HepG2 (cell line): ENCODE data around the gene NSMCE4A. TPM values are rescaled to one million over a fixed set of nuclear protein-coding genes. Genes with fewer than 3 reads are reported as not detected.
A peak's percentile ranks its signal among the peaks of the same experiment; 100 is the strongest.

Experiments
- ATAC-seq: fragments of 200-7000 bp; cut with Tn5 transposase; 3 replicates; pipeline ENCODE4 v1.9.1; 2020; ENCODE audit warnings: mild to moderate bottlenecking, moderate library complexity
- BruUV-seq: library from RNA; stranded (reverse); fragments of 400-500 nt; replicated peaks from 2 replicates; lab custom pipeline; 2021; lab: Mats Ljungman, UMichigan
- CTCF ChIA-PET: fragments of 300-600 bp; formaldehyde crosslinking; extraction: SDS; loops from one replicate; lab custom pipeline; 2021; ENCODE audit warnings: low total read pairs, inconsistent platforms, low intra/inter-chr PET ratio; lab: Yijun Ruan, JAX
- POLR2A ChIA-PET: fragments of 350-600 bp; sonication (Branson Sonifier 250); formaldehyde crosslinking; loops from one replicate; lab custom pipeline; 2020; ENCODE audit warnings: antibody characterized with exemption, inconsistent platforms; lab: Yijun Ruan, JAX
- DNase-seq: peaks from one replicate; pipeline ENCODE4 v3.0.0-alpha.2; 2015; ENCODE audit warnings: low spot score
- FAIRE-seq: peaks from 3 replicates; lab custom pipeline; 2011; peaks lifted over from hg19 to GRCh38; lab: Jason Lieb, UNC
- H2AFZ ChIP-seq: one replicate; pipeline ENCODE4 v1.6.1; 2011; ENCODE audit warnings: low read length, inconsistent platforms
- H3K27ac ChIP-seq: fragments of 300-600 bp; 3 replicates; pipeline ENCODE4 v1.8.0; 2011; ENCODE audit warnings: mixed run types, mild to moderate bottlenecking, mixed read lengths, low read length, inconsistent platforms; ENCODE audit not compliant: insufficient read depth; ENCODE audit errors: extremely low read length
- H3K27me3 ChIP-seq, 2 experiments: fragments of 200-600 bp in 1 of 2; 2 replicates in 1 of 2; 3 replicates in 1 of 2; pipeline versions ENCODE4 v1.6.0 to v1.8.0; 2011; ENCODE audit warnings: low read length in 2 of 2, mild to moderate bottlenecking in 2 of 2, moderate library complexity in 2 of 2, inconsistent platforms in 1 of 2; ENCODE audit not compliant: insufficient read depth in 2 of 2, control insufficient read depth in 1 of 2
- H3K36me3 ChIP-seq, 2 experiments: fragments of 200-600 bp in 1 of 2; replicated peaks in 1 of 2; 2 replicates in 1 of 2; 3 replicates in 1 of 2; pipeline versions ENCODE4 v1.5.1 to v1.8.0; 2011; ENCODE audit warnings: low read length in 2 of 2, inconsistent platforms in 1 of 2; ENCODE audit not compliant: insufficient read depth in 2 of 2, control insufficient read depth in 1 of 2
- H3K4me1 ChIP-seq: 2 replicates; pipeline ENCODE4 v1.5.1; 2012; ENCODE audit warnings: low read length, inconsistent platforms; ENCODE audit not compliant: insufficient read depth
- H3K4me2 ChIP-seq: 2 replicates; pipeline ENCODE4 v1.6.0; 2011; ENCODE audit warnings: low read depth, low read length, inconsistent platforms
- H3K4me3 ChIP-seq, 3 experiments: fragments of 200-600 bp in 1 of 3; sonication (generic), shearing (Covaris generic) in 1 of 3; replicated peaks in 1 of 3; 2 replicates each; pipeline ENCODE4 v1.5.1; 2011 to 2016; ENCODE audit warnings: low read length in 3 of 3, inconsistent platforms in 2 of 3, low read depth in 2 of 3, mild to moderate bottlenecking in 2 of 3, control low read depth in 1 of 3, mixed read lengths in 1 of 3; ENCODE audit not compliant: insufficient read depth in 1 of 3
- H3K79me2 ChIP-seq: one replicate; pipeline ENCODE4 v1.6.1; 2011; ENCODE audit warnings: low read length, inconsistent platforms; ENCODE audit not compliant: insufficient read depth
- H3K9ac ChIP-seq: 2 replicates; pipeline ENCODE4 v1.6.0; 2011; ENCODE audit warnings: mild to moderate bottlenecking, low read depth, low read length, inconsistent platforms; ENCODE audit not compliant: insufficient read depth
- H3K9me3 ChIP-seq: 2 replicates; pipeline ENCODE4 v1.5.1; 2012; ENCODE audit warnings: mild to moderate bottlenecking, low read length
- H4K20me1 ChIP-seq: 2 replicates; pipeline ENCODE4 v1.6.0; 2011; ENCODE audit warnings: inconsistent platforms, mild to moderate bottlenecking, low read length, moderate library complexity; ENCODE audit not compliant: insufficient read depth
- HDAC2 ChIP-seq: sonication (generic); formaldehyde crosslinking; IDR thresholded peaks from 2 replicates; pipeline ENCODE4 v1.4.0; 2020; ENCODE audit warnings: missing genetic modification reagents
- MAFF ChIP-seq: IDR thresholded peaks from 2 replicates; pipeline ENCODE4 v1.6.1; 2011; ENCODE audit warnings: low read depth, low read length, improper control_type of control experiment
- PLRG1 ChIP-seq: fragments of 450-650 bp; conservative IDR thresholded peaks from 2 replicates; pipeline ENCODE4 v1.6.1; 2016
- SATB2 ChIP-seq: sonication (generic); formaldehyde crosslinking; IDR thresholded peaks from 2 replicates; pipeline ENCODE4 v1.5.0; 2020; ENCODE audit warnings: missing genetic modification reagents
- SP1 ChIP-seq, 2 experiments: fragments of 450-650 bp in 1 of 2; sonication (generic) in 1 of 2; formaldehyde crosslinking in 1 of 2; IDR thresholded peaks; 2 replicates each; pipeline versions ENCODE4 v1.4.0 to v1.6.1; 2016 to 2020; ENCODE audit warnings: missing genetic modification reagents in 1 of 2
- STAT6 ChIP-seq: sonication (generic); formaldehyde crosslinking; IDR thresholded peaks from 2 replicates; pipeline ENCODE4 v1.4.0; 2020; ENCODE audit warnings: missing genetic modification reagents, mild to moderate bottlenecking, borderline replicate concordance
- TAF1 ChIP-seq: sonication (generic); formaldehyde crosslinking; IDR thresholded peaks from 2 replicates; pipeline ENCODE4 v1.4.0; 2020; ENCODE audit warnings: missing genetic modification reagents
- YEATS4 ChIP-seq: sonication (generic); formaldehyde crosslinking; IDR thresholded peaks from 2 replicates; pipeline ENCODE4 v1.4.0; 2020; ENCODE audit warnings: missing genetic modification reagents, borderline replicate concordance
- ZMYM2 ChIP-seq: sonication (generic); formaldehyde crosslinking; IDR thresholded peaks from 2 replicates; pipeline ENCODE4 v1.8.0; 2022; ENCODE audit warnings: mild to moderate bottlenecking, missing genetic modification reagents
- ZNF205 ChIP-seq: IDR thresholded peaks from 2 replicates; pipeline ENCODE4 v1.6.1; 2018; ENCODE audit warnings: missing biosample characterization, missing genetic modification reagents
- ZNF44 ChIP-seq: sonication (generic); formaldehyde crosslinking; IDR thresholded peaks from 2 replicates; pipeline ENCODE4 v1.5.1; 2020; ENCODE audit warnings: mild to moderate bottlenecking, missing genetic modification reagents
- ZNF543 ChIP-seq: sonication (generic); formaldehyde crosslinking; IDR thresholded peaks from 2 replicates; pipeline ENCODE4 v1.4.0; 2020; ENCODE audit warnings: mild to moderate bottlenecking, missing genetic modification reagents
- ZNF598 ChIP-seq: sonication (generic); formaldehyde crosslinking; IDR thresholded peaks from 2 replicates; pipeline ENCODE4 v1.5.1; 2020; ENCODE audit warnings: mild to moderate bottlenecking, missing genetic modification reagents, borderline replicate concordance
- WGBS: methylation state at CpG from one replicate; pipeline ENCODE4 v1.1.6; 2017; ENCODE audit warnings: low lambda C conversion rate; 5-methylcytosine and 5-hydroxymethylcytosine counted together
- in situ Hi-C: cut with HindIII; loops from 2 replicates; pipeline ENCODE4 v1.10.0; 2017; ENCODE audit warnings: low pct_unique_long_range_greater_than_20kb; ENCODE audit not compliant: extremely low pct_ligation_motif_present
- intact Hi-C: fragments of 100-400 bp; cut with micrococcal nuclease; formaldehyde crosslinking; loops from one replicate; pipeline ENCODE4 v1.10.0; 2022; ENCODE audit not compliant: unreplicated experiment
- polyA plus RNA-seq, 8 experiments: library from polyadenylated mRNA; depleted of rRNA in 3 of 8; stranded (reverse) in 7 of 8; unstranded in 1 of 8; fragments of >200 nt; fragmentation: Illumina TruSeq in 4 of 8; extraction: Trizol in 4 of 8; gene quantifications; 2 replicates each; pipeline versions ENCODE4 v1.2.1 to v1.2.3, GENCODE V29; 2011 to 2016; ENCODE audit warnings: low read depth in 4 of 8, missing spikeins in 1 of 8, mixed read lengths in 1 of 8; ENCODE audit not compliant: insufficient read depth in 1 of 8
- total RNA-seq, 5 experiments: library from RNA; depleted of rRNA; stranded (reverse); fragments of >200 nt; fragmentation: Illumina TruSeq; extraction: Trizol; gene quantifications; 2 replicates each; pipeline ENCODE4 v1.2.3, GENCODE V29; 2016; ENCODE audit warnings: low read depth in 1 of 5

Gene NSMCE4A
- total and polyA plus RNA-seq, 2 of the 13 experiments (the other 11 are each of a cell fraction or from before 2014, with no cell fraction given): 61.1 to 91.6 TPM

DNA sequence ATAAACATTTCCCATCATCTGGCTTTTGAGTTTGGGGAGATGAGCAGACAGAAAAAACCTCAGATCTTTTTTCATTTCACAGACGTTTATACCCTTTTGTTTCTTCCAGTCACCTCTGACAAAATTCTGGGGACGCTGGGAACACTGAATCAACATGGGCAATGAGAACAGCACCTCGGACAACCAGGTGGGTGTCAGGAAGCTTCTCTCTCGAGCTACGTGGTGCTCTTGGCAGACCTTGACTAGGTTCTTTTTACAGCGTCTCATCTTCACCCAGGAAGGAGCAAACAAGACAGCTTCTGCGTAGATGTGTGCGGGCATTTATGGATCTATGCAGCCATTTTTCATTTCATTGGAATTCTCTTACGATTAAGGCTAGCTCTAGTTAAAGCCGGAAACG is 46.8 kb upstream of the NSMCE4A start:
- no peak for TF ChIP-seq ZNF598
- no peak for TF ChIP-seq ZNF44 (CRISPR knock-in tag)
- no peak for TF ChIP-seq ZMYM2 (CRISPR knock-in tag)
- no peak for TF ChIP-seq PLRG1
- no peak for TF ChIP-seq HDAC2 (CRISPR knock-in tag)
- TF ChIP-seq YEATS4 (CRISPR knock-in tag): no peak
- no peak for TF ChIP-seq TAF1 (CRISPR knock-in tag)
- TF ChIP-seq SATB2 (CRISPR knock-in tag): no peak
- TF ChIP-seq SP1 (IDR thresholded peaks at IDR 0.05): no peak
- TF ChIP-seq SP1 (CRISPR knock-in tag; IDR thresholded peaks at IDR 0.05): no peak
- no peak for TF ChIP-seq ZNF543 (CRISPR knock-in tag)
- no peak for TF ChIP-seq STAT6
- no peak for TF ChIP-seq MAFF
- no peak for TF ChIP-seq ZNF205 (CRISPR knock-in tag)
- in situ Hi-C loops: no loop called here
- H3K4me2 ChIP-seq: 0 out of 2 replicates have a peak overlapping the region, but pooled peaks have one; percentile 27
- 69% methylated on average over 11 of the region's 11 CpGs for WGBS
- ATAC-seq (no peak), DNase-seq (no peak), FAIRE-seq (no peak)
- ChIA-PET CTCF (no interaction called here), POLR2A (no interaction called here)
- no peak overlapping the region for H3K9ac ChIP-seq
- H4K20me1 ChIP-seq: no peaks in the 10 kb centered on the region
- H3K27ac ChIP-seq: no peak overlapping the region
- intact Hi-C loops: no loop called here
- no TSS peak for BruUV-seq
- no peaks in the 10 kb centered on the region for H3K9me3 ChIP-seq
- peaks cover 0 to 15% of the 10 kb centered on the region in 2 experiments; a peak in 1 of 5 replicates for H3K27me3 ChIP-seq
- no peak overlapping the region for H3K4me3 ChIP-seq
- peaks cover 44% of the 10 kb centered on the region for H3K4me1 ChIP-seq
- H2AFZ ChIP-seq: no peak overlapping the region
- no peaks in the 10 kb centered on the region for H3K79me2 ChIP-seq
- no peaks in the 10 kb centered on the region for H3K36me3 ChIP-seq
